ENCODE data around the gene SLC25A51.

- TF ChIP-seq CTCF (tag by site-specific recombination; IDR thresholded peaks at IDR 0.05) (no peak), ZNF114 (tag by site-specific recombination; IDR thresholded peaks at IDR 0.05) (no peak)
Observed at GRCh38 chr9:37923118-37923795, 19.3 kb upstream of the SLC25A51 start.
